Measurements from ENCODE around the gene BEAN1.
"Not testable (repeated sequence)": the region's sequence is repeated elsewhere in the genome, so short reads cannot be mapped to it uniquely, and the experiment has no call there.

Gene BEAN1

DNA sequence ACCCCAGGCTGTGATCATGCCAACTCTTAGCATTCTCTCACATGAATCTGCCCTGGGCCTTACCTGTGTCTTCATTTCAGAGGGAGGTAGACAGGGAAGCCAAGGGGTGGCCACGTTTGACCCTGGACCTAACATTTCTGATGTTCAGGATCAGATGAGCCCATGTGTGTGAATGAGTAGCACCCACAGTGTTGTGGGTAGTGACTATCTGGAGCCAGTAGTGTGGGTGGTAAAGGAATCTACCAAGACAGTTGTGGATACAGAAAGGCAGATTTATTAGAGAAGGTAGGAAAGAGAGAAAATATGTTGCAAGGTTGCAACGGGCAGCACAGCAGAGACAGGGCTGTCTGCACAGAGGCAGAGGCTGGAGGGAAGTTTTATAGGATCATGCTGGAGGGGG, 62.3 kb downstream of the BEAN1 start:
- no peak overlapping the region for H3K4me3 ChIP-seq (ENCODE audit: low read depth, low read length)
- no peak overlapping the region for H2AFZ ChIP-seq (ENCODE audit: low read length, unreplicated experiment)
- no peak overlapping the region for H3K27ac ChIP-seq (ENCODE audit: low read depth, low read length)
- H3K79me2 ChIP-seq (ENCODE audit: control insufficient read depth, insufficient read depth, low read length, unreplicated experiment) = no peaks in the 10 kb centered on the region
- no peaks in the 10 kb centered on the region for H3K27me3 ChIP-seq (ENCODE audit: insufficient read depth, low read length)
- no peaks in the 10 kb centered on the region for H3K36me3 ChIP-seq (ENCODE audit: insufficient read depth, low read length)
- H3K4me1 ChIP-seq (ENCODE audit: control insufficient read depth, insufficient read depth, low read length, unreplicated experiment) = peaks cover 20% of the 10 kb centered on the region

DNA sequence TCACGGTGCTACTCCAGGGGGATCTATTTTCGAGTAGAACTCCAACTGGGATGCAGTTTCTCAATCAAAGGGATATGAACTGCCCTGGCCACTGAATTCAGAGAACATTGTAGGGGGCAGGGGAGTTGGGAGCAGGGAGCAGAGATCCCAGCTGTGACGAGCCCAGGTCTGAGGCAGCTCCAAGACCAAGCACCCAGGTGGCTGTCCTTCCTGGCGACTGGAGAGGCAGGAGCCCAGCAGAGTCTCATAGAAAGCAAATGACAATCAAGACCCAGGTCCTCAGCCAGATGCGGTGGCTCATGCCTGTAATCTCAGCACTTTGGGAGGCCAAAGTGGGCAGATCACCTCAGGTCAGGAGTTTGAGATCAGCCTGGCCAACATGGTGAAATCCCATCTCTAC, 62.7 kb downstream of the BEAN1 start:
- Histone ChIP-seq H2AFZ (ENCODE audit: low read length, unreplicated experiment) (no peak overlapping the region), H3K36me3 (ENCODE audit: insufficient read depth, low read length) (no peaks in the 10 kb centered on the region), H3K79me2 (ENCODE audit: control insufficient read depth, insufficient read depth, low read length, unreplicated experiment) (no peaks in the 10 kb centered on the region), H3K27me3 (ENCODE audit: insufficient read depth, low read length) (no peaks in the 10 kb centered on the region), H3K27ac (ENCODE audit: low read depth, low read length) (no peak overlapping the region), H3K4me1 (ENCODE audit: control insufficient read depth, insufficient read depth, low read length, unreplicated experiment) (peaks cover 20% of the 10 kb centered on the region), H3K4me3 (ENCODE audit: low read depth, low read length) (no peak overlapping the region)

DNA sequence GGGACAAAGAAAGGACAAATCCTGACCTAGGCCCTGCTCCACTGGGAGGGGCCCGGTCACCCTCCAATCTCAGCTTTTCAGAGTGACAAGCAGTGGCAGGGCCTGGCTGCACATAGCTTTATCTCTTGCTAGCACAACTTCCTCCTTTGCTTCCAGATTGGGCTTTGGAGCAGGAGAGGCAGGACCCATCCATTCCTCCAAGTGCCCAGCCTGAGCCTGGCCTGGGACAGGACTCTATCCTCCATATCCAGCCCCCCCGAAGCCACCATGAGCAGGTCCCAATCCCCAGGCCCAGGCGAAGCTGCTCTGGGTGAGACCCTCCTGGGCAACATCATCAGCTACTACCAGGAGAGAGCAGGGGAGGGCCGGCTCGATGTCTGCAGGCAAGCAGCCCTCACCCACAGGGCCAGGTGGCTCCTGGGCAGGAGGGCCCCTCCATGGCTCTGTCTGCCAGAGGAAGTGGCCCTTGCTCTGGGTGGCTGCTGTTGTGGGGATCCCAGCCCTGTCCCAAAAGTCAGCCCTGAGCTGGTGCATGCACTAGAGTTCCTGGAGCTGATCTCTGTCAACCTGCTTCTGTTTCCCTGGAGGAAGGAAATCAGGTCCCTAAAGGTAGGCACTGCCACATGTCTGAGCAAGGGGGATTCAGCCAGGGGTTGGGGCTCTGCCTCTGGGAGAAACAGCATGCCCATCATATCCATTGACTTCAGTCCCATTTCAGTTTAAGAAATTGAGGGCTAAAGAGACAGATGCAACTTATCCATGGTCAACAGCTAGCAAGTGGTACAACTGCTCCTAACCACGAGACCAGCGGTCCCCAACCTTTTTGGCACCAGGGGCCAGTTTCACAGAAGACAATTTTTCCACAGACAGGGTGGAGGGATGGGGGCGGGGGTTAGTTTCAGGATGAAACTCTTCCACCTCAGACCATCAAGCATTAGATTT, 64.0 kb downstream of the BEAN1 start:
- peaks cover 19% of the 10 kb centered on the region for H3K4me1 ChIP-seq (ENCODE audit: control insufficient read depth, insufficient read depth, low read length, unreplicated experiment)
- H2AFZ ChIP-seq (ENCODE audit: low read length, unreplicated experiment) = no peak overlapping the region
- H3K36me3 ChIP-seq (ENCODE audit: insufficient read depth, low read length) = no peaks in the 10 kb centered on the region
- H3K79me2 ChIP-seq (ENCODE audit: control insufficient read depth, insufficient read depth, low read length, unreplicated experiment) = no peaks in the 10 kb centered on the region
- no peak overlapping the region for H3K4me3 ChIP-seq (ENCODE audit: low read depth, low read length)
- H3K27me3 ChIP-seq (ENCODE audit: insufficient read depth, low read length) = no peaks in the 10 kb centered on the region
- no peak overlapping the region for H3K27ac ChIP-seq (ENCODE audit: low read depth, low read length)

DNA sequence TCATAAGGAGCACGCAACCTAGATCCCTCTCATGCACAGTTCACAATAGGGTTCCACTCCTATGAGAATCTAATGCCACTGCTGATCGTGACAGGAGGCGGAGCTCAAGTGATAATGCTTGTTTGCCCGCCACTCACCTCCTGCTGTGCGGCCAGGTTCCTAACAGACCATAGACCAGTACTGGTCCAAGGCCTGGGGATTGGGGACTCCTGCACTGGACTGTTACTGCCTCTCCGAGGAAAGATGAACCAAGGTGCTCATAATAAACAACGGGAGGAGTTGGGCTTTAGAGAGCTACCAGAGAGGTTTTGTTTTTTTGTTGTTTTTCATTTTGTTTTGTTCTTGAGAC, 64.6 kb downstream of the BEAN1 start:
- Histone ChIP-seq H3K4me3 (ENCODE audit: low read depth, low read length) (no peak overlapping the region), H3K4me1 (ENCODE audit: control insufficient read depth, insufficient read depth, low read length, unreplicated experiment) (peaks cover 13% of the 10 kb centered on the region), H3K27me3 (ENCODE audit: insufficient read depth, low read length) (no peaks in the 10 kb centered on the region), H3K36me3 (ENCODE audit: insufficient read depth, low read length) (no peaks in the 10 kb centered on the region), H3K27ac (ENCODE audit: low read depth, low read length) (no peak overlapping the region), H3K79me2 (ENCODE audit: control insufficient read depth, insufficient read depth, low read length, unreplicated experiment) (no peaks in the 10 kb centered on the region), H2AFZ (ENCODE audit: low read length, unreplicated experiment) (no peak overlapping the region)

DNA sequence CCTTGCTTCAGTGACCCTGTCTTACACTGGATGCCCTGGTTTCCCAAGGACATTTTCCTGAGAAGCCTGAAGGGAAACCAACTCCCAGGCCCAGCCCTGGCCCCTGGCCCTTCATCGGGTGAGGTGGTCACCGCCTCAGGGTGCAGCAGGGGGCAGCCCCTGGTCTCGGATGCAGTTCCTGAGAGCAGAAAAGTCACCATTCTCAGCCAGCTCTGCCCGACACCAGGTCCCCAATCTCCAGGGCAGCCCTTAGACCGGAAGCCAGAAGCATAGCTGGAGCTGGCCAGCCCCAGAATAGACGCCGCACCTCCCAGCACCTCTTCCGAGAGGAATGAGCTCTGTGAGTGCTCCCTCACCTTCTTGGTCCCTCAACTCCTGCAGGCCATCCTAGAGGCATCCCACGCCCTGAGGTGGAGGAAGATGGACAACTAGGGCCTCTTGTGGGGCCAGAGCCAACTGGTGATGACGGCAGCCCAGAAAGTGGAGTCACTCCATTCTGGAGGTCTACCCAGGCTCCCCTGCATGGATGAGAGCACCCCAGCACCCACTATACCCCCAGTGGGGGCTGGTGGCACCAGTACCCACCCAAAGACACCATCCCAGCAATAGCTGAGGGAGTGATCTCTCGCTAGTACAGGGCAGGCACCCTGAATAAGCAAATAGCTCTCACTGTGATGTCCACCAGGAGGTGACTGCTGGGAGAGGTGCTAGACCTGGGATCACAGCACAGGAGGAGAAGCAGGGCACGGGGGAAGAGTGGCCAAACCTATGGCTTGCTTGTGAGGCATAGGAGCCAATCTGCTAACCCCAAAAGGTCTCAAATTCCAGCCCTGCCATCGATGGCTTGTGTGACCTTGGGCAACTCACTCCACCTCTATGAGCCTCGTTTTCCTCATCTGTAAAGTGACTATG, 66.7 kb downstream of the BEAN1 start:
- no peaks in the 10 kb centered on the region for H3K4me1 ChIP-seq (ENCODE audit: control insufficient read depth, insufficient read depth, low read length, unreplicated experiment)
- H3K27ac ChIP-seq (ENCODE audit: low read depth, low read length) = no peak overlapping the region
- no peaks in the 10 kb centered on the region for H3K79me2 ChIP-seq (ENCODE audit: control insufficient read depth, insufficient read depth, low read length, unreplicated experiment)
- H2AFZ ChIP-seq (ENCODE audit: low read length, unreplicated experiment) = no peak overlapping the region
- H3K36me3 ChIP-seq (ENCODE audit: insufficient read depth, low read length) = no peaks in the 10 kb centered on the region
- H3K27me3 ChIP-seq (ENCODE audit: insufficient read depth, low read length) = no peaks in the 10 kb centered on the region
- no peak overlapping the region for H3K4me3 ChIP-seq (ENCODE audit: low read depth, low read length)

DNA sequence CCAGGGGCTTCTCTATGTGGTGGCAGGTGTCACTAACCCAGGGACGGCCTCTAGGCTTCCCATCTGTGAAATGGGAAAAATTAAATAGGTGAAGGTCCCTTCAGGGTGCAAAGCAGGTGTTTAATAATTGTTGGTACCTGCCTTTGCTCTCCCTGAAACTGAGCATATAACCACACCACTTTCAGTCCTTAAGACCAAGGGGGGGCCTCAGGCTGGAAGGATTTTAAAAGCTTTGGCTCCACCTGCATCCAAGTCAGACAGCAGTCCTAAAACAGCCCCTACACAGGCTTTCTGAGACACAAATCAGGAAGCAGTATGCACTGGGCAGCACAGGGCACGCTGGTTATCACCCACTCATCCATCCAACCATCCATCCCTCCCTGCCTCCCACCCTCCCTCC, 67.8 kb downstream of the BEAN1 start:
- Histone ChIP-seq H3K36me3 (ENCODE audit: insufficient read depth, low read length) (no peaks in the 10 kb centered on the region), H3K27me3 (ENCODE audit: insufficient read depth, low read length) (no peaks in the 10 kb centered on the region), H3K4me3 (ENCODE audit: low read depth, low read length) (no peak overlapping the region), H3K27ac (ENCODE audit: low read depth, low read length) (no peak overlapping the region), H3K79me2 (ENCODE audit: control insufficient read depth, insufficient read depth, low read length, unreplicated experiment) (no peaks in the 10 kb centered on the region), H2AFZ (ENCODE audit: low read length, unreplicated experiment) (no peak overlapping the region), H3K4me1 (ENCODE audit: control insufficient read depth, insufficient read depth, low read length, unreplicated experiment) (no peaks in the 10 kb centered on the region)

DNA sequence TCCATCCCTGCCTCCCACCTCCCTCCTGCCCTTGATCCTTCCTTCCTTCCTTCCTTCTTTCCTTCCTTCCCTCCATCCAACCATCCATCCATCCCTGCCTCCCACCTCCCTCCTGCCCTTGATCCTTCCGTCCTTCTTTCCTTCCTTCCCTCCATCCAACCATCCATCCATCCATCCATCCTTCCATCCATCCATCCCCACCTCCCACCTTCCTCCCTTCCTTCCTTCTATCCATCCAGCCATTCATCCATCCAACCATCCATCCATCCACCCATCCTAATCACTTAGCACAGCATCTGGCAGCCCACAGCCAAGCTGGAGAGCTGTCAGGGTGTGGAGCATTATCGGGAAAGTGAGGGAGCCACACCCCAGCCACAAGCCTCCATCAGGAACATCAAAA, 68.3 kb downstream of the BEAN1 start:
- H3K79me2 ChIP-seq (ENCODE audit: control insufficient read depth, insufficient read depth, low read length, unreplicated experiment) = no peaks in the 10 kb centered on the region
- H3K36me3 ChIP-seq (ENCODE audit: insufficient read depth, low read length) = no peaks in the 10 kb centered on the region
- no peak overlapping the region for H2AFZ ChIP-seq (ENCODE audit: low read length, unreplicated experiment)
- H3K4me1 ChIP-seq (ENCODE audit: control insufficient read depth, insufficient read depth, low read length, unreplicated experiment) = no peaks in the 10 kb centered on the region
- H3K27me3 ChIP-seq (ENCODE audit: insufficient read depth, low read length) = no peaks in the 10 kb centered on the region
- no peak overlapping the region for H3K27ac ChIP-seq (ENCODE audit: low read depth, low read length)
- no peak overlapping the region for H3K4me3 ChIP-seq (ENCODE audit: low read depth, low read length)

DNA sequence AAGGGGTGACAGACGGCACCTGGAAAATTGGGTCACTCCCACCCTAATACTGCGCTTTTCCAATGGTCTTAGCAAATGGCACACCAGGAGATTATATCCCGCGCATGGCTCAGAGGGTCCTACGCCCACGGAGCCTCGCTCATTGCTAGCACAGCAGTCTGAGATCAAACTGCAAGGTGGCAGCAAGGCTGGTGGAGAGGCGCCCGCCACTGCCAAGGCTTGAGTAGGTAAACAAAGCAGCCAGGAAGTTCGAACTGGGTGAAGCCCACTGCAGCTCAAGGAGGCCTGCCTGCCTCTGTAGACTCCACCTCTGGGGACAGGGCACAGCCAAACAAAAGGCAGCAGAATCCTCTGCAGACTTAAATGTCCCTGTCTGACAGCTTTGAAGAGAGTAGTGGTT, 69.1 kb downstream of the BEAN1 start:
- not testable (repeated sequence) for H3K79me2 ChIP-seq (ENCODE audit: control insufficient read depth, insufficient read depth, low read length, unreplicated experiment); H3K27ac ChIP-seq (ENCODE audit: low read depth, low read length); H3K4me3 ChIP-seq (ENCODE audit: low read depth, low read length); H3K27me3 ChIP-seq (ENCODE audit: insufficient read depth, low read length); H2AFZ ChIP-seq (ENCODE audit: low read length, unreplicated experiment); H3K4me1 ChIP-seq (ENCODE audit: control insufficient read depth, insufficient read depth, low read length, unreplicated experiment); H3K36me3 ChIP-seq (ENCODE audit: insufficient read depth, low read length)

DNA sequence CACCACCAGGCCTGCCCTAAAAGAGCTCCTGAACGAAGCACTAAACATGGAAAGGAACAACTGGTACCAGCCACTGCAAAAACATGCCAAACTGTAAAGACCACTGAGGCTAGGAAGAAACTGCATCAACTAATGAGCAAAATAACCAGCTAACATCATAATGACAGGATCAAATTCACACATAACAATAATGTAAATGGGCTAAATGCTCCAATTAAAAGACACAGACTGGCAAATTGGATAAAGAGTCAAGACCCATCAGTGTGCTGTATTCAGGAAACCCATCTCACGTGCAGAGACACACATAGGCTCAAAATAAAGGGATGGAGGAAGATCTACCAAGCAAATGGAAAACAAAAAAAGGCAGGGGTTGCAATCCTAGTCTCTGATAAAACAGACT, 70.8 kb downstream of the BEAN1 start:
- not testable (repeated sequence) for H3K4me1 ChIP-seq (ENCODE audit: control insufficient read depth, insufficient read depth, low read length, unreplicated experiment); H3K36me3 ChIP-seq (ENCODE audit: insufficient read depth, low read length); H3K27ac ChIP-seq (ENCODE audit: low read depth, low read length); H2AFZ ChIP-seq (ENCODE audit: low read length, unreplicated experiment); H3K79me2 ChIP-seq (ENCODE audit: control insufficient read depth, insufficient read depth, low read length, unreplicated experiment); H3K27me3 ChIP-seq (ENCODE audit: insufficient read depth, low read length); H3K4me3 ChIP-seq (ENCODE audit: low read depth, low read length)

DNA sequence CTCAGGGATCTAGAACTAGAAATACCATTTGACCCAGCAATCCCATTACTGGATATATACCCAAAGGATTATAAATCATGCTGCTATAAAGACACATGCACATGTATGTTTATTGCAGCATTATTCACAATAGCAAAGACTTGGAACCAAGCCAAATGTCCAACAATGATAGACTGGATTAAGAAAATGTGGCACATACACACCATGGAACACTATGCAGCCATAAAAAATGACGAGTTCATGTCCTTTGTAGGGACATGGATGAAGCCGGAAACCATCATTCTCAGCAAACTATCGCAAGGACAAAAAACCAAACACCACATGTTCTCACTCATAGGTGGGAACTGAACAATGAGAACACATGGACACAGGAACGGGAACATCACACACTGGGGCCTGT, 74.5 kb downstream of the BEAN1 start:
- H3K36me3 ChIP-seq (ENCODE audit: insufficient read depth, low read length); H3K27me3 ChIP-seq (ENCODE audit: insufficient read depth, low read length); H2AFZ ChIP-seq (ENCODE audit: low read length, unreplicated experiment); H3K79me2 ChIP-seq (ENCODE audit: control insufficient read depth, insufficient read depth, low read length, unreplicated experiment); H3K27ac ChIP-seq (ENCODE audit: low read depth, low read length); H3K4me3 ChIP-seq (ENCODE audit: low read depth, low read length): not testable (repeated sequence)
- peaks cover 21% of the 10 kb centered on the region for H3K4me1 ChIP-seq (ENCODE audit: control insufficient read depth, insufficient read depth, low read length, unreplicated experiment)
